K562 (cell line): ENCODE results near the gene EDN2.

Experiments
- CTCF ChIP-seq, 3 experiments: IDR thresholded peaks in 2 of 3; conservative IDR thresholded peaks in 1 of 3; 2 replicates each; pipeline ENCODE4 v1.5.1; 2011 to 2012; ENCODE audit warnings: low read length in 3 of 3, mild to moderate bottlenecking in 3 of 3, control low read depth in 2 of 3, improper control_type of control experiment in 1 of 3, inconsistent platforms in 1 of 3, low read depth in 1 of 3, mixed read lengths in 1 of 3, moderate library complexity in 1 of 3; ENCODE audit not compliant: insufficient read depth in 2 of 3
- EZH2 ChIP-seq: IDR thresholded peaks from 2 replicates; pipeline ENCODE4 v1.6.1; 2012; ENCODE audit warnings: low read depth, mild to moderate bottlenecking, inconsistent platforms, low read length, borderline replicate concordance
- FOXJ3 ChIP-seq: sonication (generic); formaldehyde crosslinking; IDR thresholded peaks from 2 replicates; pipeline ENCODE4 v1.4.0; 2020; ENCODE audit warnings: mild to moderate bottlenecking, missing genetic modification reagents
- HDGF ChIP-seq: fragments of 450-650 bp; IDR thresholded peaks from 2 replicates; pipeline ENCODE4 v1.6.1; 2016
- JUN ChIP-seq, 2 experiments: sonication (generic) in 1 of 2; formaldehyde crosslinking in 1 of 2; IDR thresholded peaks; 2 replicates each; pipeline versions ENCODE4 v1.6.1 to v1.8.0; 2012 to 2022; ENCODE audit warnings: borderline replicate concordance in 2 of 2, mild to moderate bottlenecking in 2 of 2, improper control_type of control experiment in 1 of 2, low read depth in 1 of 2, low read length in 1 of 2, missing genetic modification reagents in 1 of 2
- NR2C2 ChIP-seq, 2 experiments: fragments of 200-800 bp in 1 of 2; sonication (Bioruptor generic) in 1 of 2; sonication (generic) in 1 of 2; formaldehyde crosslinking in 1 of 2; IDR thresholded peaks; 2 replicates each; pipeline versions ENCODE4 v1.6.1 to v1.8.0; 2016 to 2022; ENCODE audit warnings: mild to moderate bottlenecking in 1 of 2, missing compliant biosample characterization in 1 of 2, missing genetic modification characterization in 1 of 2, missing genetic modification reagents in 1 of 2
- PBX2 ChIP-seq, 2 experiments: IDR thresholded peaks in 1 of 2; conservative IDR thresholded peaks in 1 of 2; 2 replicates each; pipeline ENCODE4 v1.6.1; 2016; ENCODE audit warnings: low read depth in 2 of 2, mild to moderate bottlenecking in 1 of 2, missing compliant biosample characterization in 1 of 2, missing genetic modification characterization in 1 of 2, moderate library complexity in 1 of 2
- POLR2AphosphoS5 ChIP-seq: IDR thresholded peaks from 2 replicates; pipeline ENCODE4 v1.6.1; 2011; ENCODE audit warnings: mild to moderate bottlenecking, low read depth, low read length, moderate library complexity; ENCODE audit not compliant: control insufficient read depth, insufficient read depth
- TBP ChIP-seq: optimal IDR thresholded peaks from 2 replicates; pipeline ENCODE3; 2011; ENCODE audit warnings: low read depth, low read length, improper control_type of control experiment
- ZNF512 ChIP-seq: IDR thresholded peaks from 2 replicates; pipeline ENCODE4 v1.6.1; 2016; ENCODE audit warnings: missing genetic modification characterization, missing compliant biosample characterization
- TF ChIP-seq, protein P1 (sequence below): fragments of 250-450 bp; sonication (Bioruptor Pico); IDR thresholded peaks from 2 replicates; pipeline ENCODE4 v1.8.0; 2021; ENCODE audit warnings: moderate library complexity, mild to moderate bottlenecking, inconsistent platforms

DNA sequence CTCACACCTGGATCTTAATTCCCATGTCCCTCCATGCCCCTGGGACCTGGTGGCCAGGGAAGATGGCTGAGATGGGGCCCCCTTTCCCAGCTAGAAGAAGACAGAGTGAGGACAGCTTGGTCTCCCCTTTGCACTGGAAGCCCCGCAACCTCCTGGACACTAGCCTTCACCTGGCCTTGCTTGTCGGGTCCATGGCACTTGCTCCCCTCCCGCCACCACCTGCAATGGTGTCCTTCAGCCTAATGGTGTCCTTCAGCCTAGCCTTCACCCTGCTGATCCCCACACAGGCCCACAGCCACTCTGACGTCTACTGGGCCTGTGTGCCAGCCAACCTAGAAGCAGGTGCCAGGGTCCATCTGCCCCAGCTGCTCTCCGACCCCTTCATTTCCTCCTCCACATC lies 45.9 kb upstream of the EDN2 start:
- TF ChIP-seq JUN (IDR thresholded peaks at IDR 0.05; ENCODE audit: borderline replicate concordance, low read depth, low read length) (no peak), JUN (CRISPR knock-in tag; IDR thresholded peaks at IDR 0.05; ENCODE audit: borderline replicate concordance) (no peak), HDGF (no peak), FOXJ3 (CRISPR knock-in tag) (no peak), EZH2 (no peak), ZNF512 (tag) (no peak), POLR2AphosphoS5 (no peak), TBP (no peak), NR2C2 (CRISPR knock-in tag; IDR thresholded peaks at IDR 0.05) (no peak), NR2C2 (tag; IDR thresholded peaks at IDR 0.05) (no peak), CTCF (IDR thresholded peaks at IDR 0.05 in 2 of 3, conservative IDR thresholded peaks at IDR 0.05 in 1 of 3; ENCODE audit: insufficient read depth in 2 of 3, low read depth in 1 of 3, low read length in 3 of 3) (no peak), PBX2 (CRISPR knock-in tag; IDR thresholded peaks at IDR 0.05; ENCODE audit: low read depth) (no peak), PBX2 (tag; conservative IDR thresholded peaks at IDR 0.05; ENCODE audit: low read depth) (no peak)
- TF ChIP-seq, protein P1, sequence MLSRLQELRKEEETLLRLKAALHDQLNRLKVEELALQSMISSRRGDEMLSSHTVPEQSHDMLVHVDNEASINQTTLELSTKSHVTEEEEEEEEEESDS (CRISPR knock-in tag), result no peak
